Measurements from ENCODE around the gene EXT2.

The EXT2 gene

DNA sequence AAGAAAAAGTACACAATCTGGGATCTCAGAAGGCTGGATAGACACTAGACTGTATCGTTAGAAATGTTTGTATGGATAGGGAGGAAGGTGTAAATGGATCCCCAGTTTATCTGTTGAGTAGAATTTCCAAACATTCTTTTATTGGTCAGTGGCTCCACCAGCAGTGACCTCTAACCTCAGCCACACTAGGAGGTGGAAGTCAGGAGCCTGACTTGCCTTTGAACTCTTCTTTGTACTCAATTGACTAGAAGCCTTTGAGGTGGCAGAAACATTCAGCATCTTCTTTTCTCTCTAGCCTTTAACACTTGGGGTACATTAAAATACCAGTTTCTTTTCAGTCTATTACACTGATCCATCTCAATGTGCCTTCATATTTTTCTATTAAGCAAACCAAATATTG, 39.1 kb downstream of the EXT2 start:
- H3K9me3 ChIP-seq (replicated peaks in 1 of 11), result no peaks in the 10 kb centered on the region
- no peak for TF ChIP-seq Cebpa-rat (IDR thresholded peaks at IDR 0.05)
- H3K27ac ChIP-seq, result no peak overlapping the region
- no peaks in the 10 kb centered on the region for H3K27me3 ChIP-seq
- peaks cover 47 to 92% (median 74%) of the 10 kb centered on the region in 11 experiments for H3K36me3 ChIP-seq
- no peaks in the 10 kb centered on the region for H3K4me1 ChIP-seq
- H3K9ac ChIP-seq, result no peak overlapping the region
- H3K4me2 ChIP-seq, result no peak overlapping the region
- no peak overlapping the region for H3K4me3 ChIP-seq
- H4K20me1 ChIP-seq, result 0 out of 22 replicates have a peak, but pooled peaks cover 0 to 3% (median 0%) of the 10 kb centered on the region in 11 experiments

- H3K9me3 ChIP-seq (replicated peaks in 1 of 11), result no peaks in the 10 kb centered on the region
- H3K4me3 ChIP-seq, result no peak overlapping the region
- no peak overlapping the region for H3K27ac ChIP-seq
- no peaks in the 10 kb centered on the region for H3K4me1 ChIP-seq
- no peaks in the 10 kb centered on the region for H3K27me3 ChIP-seq
- TF ChIP-seq Cebpa-rat (IDR thresholded peaks at IDR 0.05), result no peak
- peaks cover 0 to 8% (median 0%) of the 10 kb centered on the region in 11 experiments; a peak in 1 of 22 replicates for H4K20me1 ChIP-seq
- no peak overlapping the region for H3K9ac ChIP-seq
- H3K4me2 ChIP-seq, result no peak overlapping the region
- H3K36me3 ChIP-seq, result peaks cover 40 to 91% (median 68%) of the 10 kb centered on the region in 11 experiments
Observed at GRCh38 chr11:44136176-44136945, 40.9 kb downstream of the EXT2 start.

GRCh38 chr11:44137057-44137456, 41.6 kb downstream of the EXT2 start:
- Histone ChIP-seq H3K27ac (no peak overlapping the region), H3K4me2 (no peak overlapping the region), H3K4me1 (no peaks in the 10 kb centered on the region), H3K4me3 (no peak overlapping the region), H4K20me1 (peaks cover 0 to 8% (median 0%) of the 10 kb centered on the region in 11 experiments; a peak in 1 of 22 replicates), H3K9ac (no peak overlapping the region), H3K36me3 (peaks cover 35 to 91% (median 66%) of the 10 kb centered on the region in 11 experiments), H3K9me3 (replicated peaks in 1 of 11) (no peaks in the 10 kb centered on the region), H3K27me3 (no peaks in the 10 kb centered on the region)
- TF ChIP-seq Cebpa-rat (IDR thresholded peaks at IDR 0.05), result no peak

DNA sequence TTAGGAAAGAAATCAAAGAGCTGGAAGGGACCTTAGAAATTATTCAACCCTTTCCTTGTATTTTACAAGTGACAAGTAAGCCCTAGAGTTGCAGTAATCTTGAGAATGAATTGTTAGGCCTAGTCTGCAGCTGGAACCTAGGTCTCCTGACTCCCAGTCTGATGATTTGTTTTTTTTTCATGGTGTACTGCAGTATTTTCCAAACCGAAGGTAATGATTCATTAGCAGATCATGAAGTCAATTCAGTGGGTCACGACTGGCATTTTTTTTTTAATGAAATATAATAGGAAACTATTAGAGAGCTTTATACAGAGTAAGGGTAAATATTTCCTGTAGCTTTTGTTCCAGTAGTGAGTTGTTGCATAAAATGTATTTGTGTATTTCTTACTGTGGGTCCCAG, 42.8 kb downstream of the EXT2 start:
- H3K27me3 ChIP-seq, result no peaks in the 10 kb centered on the region
- H3K4me3 ChIP-seq, result no peak overlapping the region
- peaks cover 31 to 98% (median 64%) of the 10 kb centered on the region in 11 experiments for H3K36me3 ChIP-seq
- H3K27ac ChIP-seq, result no peak overlapping the region
- no peaks in the 10 kb centered on the region for H3K9me3 ChIP-seq (replicated peaks in 1 of 11)
- H4K20me1 ChIP-seq, result peaks cover 0 to 8% (median 0%) of the 10 kb centered on the region in 11 experiments; a peak in 1 of 22 replicates
- no peak overlapping the region for H3K4me2 ChIP-seq
- no peak for TF ChIP-seq Cebpa-rat (IDR thresholded peaks at IDR 0.05)
- no peak overlapping the region for H3K9ac ChIP-seq
- H3K4me1 ChIP-seq, result no peaks in the 10 kb centered on the region

DNA sequence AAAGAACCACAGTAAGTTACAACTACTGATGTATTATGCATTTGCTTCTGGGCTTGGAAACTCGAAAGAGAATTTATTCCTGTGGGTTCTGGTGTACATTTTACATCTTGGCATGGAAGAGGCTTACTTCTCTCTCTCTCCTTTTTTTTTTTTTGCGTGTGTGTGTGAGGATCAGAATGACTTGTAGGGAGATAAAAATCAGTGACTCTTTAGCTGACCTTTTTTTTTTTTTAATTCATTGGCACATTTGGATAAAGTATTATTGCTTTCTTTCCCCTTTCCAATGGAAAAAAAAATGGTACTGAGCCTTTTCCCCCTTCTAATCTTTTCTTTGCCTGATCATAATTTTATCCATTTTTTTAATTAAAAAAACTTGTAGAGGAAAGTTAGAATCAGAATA, 43.5 kb downstream of the EXT2 start:
- Histone ChIP-seq H4K20me1 (peaks cover 0 to 8% (median 0%) of the 10 kb centered on the region in 11 experiments; a peak in 1 of 22 replicates), H3K27me3 (no peaks in the 10 kb centered on the region), H3K4me1 (peaks cover 0 to 2% (median 0%) of the 10 kb centered on the region in 10 experiments; a peak in 6 of 20 replicates), H3K36me3 (peaks cover 34 to 98% (median 67%) of the 10 kb centered on the region in 11 experiments), H3K9me3 (replicated peaks in 1 of 11) (no peaks in the 10 kb centered on the region), H3K4me3 (no peak overlapping the region), H3K27ac (no peak overlapping the region), H3K9ac (no peak overlapping the region), H3K4me2 (no peak overlapping the region)
- TF ChIP-seq Cebpa-rat (IDR thresholded peaks at IDR 0.05), result no peak

GRCh38 chr11:44139565-44140330, 44.3 kb downstream of the EXT2 start:
- Histone ChIP-seq H3K4me3 (no peak overlapping the region), H3K27me3 (no peaks in the 10 kb centered on the region), H3K36me3 (peaks cover 35 to 98% (median 67%) of the 10 kb centered on the region in 11 experiments), H3K4me1 (peaks cover 0 to 10% (median 6%) of the 10 kb centered on the region in 10 experiments; a peak in 10 of 20 replicates), H3K9me3 (replicated peaks in 1 of 11) (no peaks in the 10 kb centered on the region), H3K27ac (no peak overlapping the region), H4K20me1 (peaks cover 0 to 8% (median 0%) of the 10 kb centered on the region in 11 experiments; a peak in 1 of 22 replicates), H3K4me2 (no peak overlapping the region), H3K9ac (no peak overlapping the region)
- no peak for TF ChIP-seq Cebpa-rat (IDR thresholded peaks at IDR 0.05)

- Histone ChIP-seq H3K9me3 (replicated peaks in 1 of 11) (no peaks in the 10 kb centered on the region), H3K27me3 (no peaks in the 10 kb centered on the region), H4K20me1 (peaks cover 0 to 8% (median 0%) of the 10 kb centered on the region in 11 experiments; a peak in 1 of 22 replicates), H3K9ac (no peak overlapping the region), H3K36me3 (peaks cover 41 to 98% (median 67%) of the 10 kb centered on the region in 11 experiments), H3K4me2 (no peak overlapping the region), H3K27ac (no peak overlapping the region), H3K4me3 (no peak overlapping the region), H3K4me1 (peaks cover 0 to 16% (median 6%) of the 10 kb centered on the region in 10 experiments; a peak in 10 of 20 replicates)
- TF ChIP-seq Cebpa-rat (IDR thresholded peaks at IDR 0.05), result no peak
Observed at GRCh38 chr11:44140372-44140771, 44.9 kb downstream of the EXT2 start.

DNA sequence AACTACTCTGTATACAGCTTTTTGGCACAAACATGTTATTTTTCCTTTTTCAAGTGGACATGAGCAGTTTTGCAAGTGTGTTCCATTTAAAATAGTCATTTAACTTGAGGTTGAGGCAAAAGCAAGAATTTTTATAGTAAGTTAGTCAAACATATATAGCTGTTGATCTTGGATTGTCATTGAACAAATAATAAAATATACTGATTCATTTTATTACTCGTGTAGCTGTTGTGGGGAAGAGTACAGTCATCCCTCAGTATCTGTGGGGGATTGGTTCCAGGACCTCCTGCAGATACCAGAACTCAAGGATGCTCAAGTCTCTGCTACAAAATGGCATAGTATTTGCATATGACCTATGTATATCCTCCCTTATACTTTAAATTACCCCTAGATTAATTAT, 45.3 kb downstream of the EXT2 start:
- no peak overlapping the region for H3K9ac ChIP-seq
- no peak overlapping the region for H3K4me2 ChIP-seq
- no peak overlapping the region for H3K4me3 ChIP-seq
- peaks cover 45 to 99% (median 71%) of the 10 kb centered on the region in 11 experiments for H3K36me3 ChIP-seq
- H3K4me1 ChIP-seq, result peaks cover 0 to 20% (median 6%) of the 10 kb centered on the region in 10 experiments; a peak in 10 of 20 replicates
- no peak overlapping the region for H3K27ac ChIP-seq
- H3K27me3 ChIP-seq, result no peaks in the 10 kb centered on the region
- no peak for TF ChIP-seq Cebpa-rat (IDR thresholded peaks at IDR 0.05)
- H3K9me3 ChIP-seq (replicated peaks in 1 of 11), result no peaks in the 10 kb centered on the region
- peaks cover 0 to 8% (median 0%) of the 10 kb centered on the region in 11 experiments; a peak in 1 of 22 replicates for H4K20me1 ChIP-seq

All from BLaER1 treated with 17β-estradiol and CSF1 and Interleukin-3, amounts not matched to agents 10 nM and 100 nM (cell line).